ENCODE results near the gene TTC24. TPM values are rescaled to one million over a fixed set of nuclear protein-coding genes. Genes with fewer than 3 reads are reported as not detected.
"Not testable (repeated sequence)": the region's sequence is repeated elsewhere in the genome, so short reads cannot be mapped to it uniquely, and the experiment has no call there.

Gene TTC24
- polyA plus RNA-seq, 3 donors = 0.10 to 0.17 TPM; not detected in 1

GRCh38 chr1:156551869-156552268 lies 27.7 kb upstream of the TTC24 start:
- WGBS, 3 donors = 72 to 94% (median 84%) methylated on average over 6 of the region's 6 CpGs
- H3K27ac ChIP-seq (ENCODE audit: low read depth, low read length) = no peak overlapping the region

- 74 to 75% (median 75%) methylated on average over 5 of the region's 5 CpGs for WGBS, 3 donors
- H3K27ac ChIP-seq (ENCODE audit: low read depth, low read length) = no peak overlapping the region
These were observed 27.0 kb upstream of the TTC24 start for GRCh38 chr1:156552518-156552917.

- WGBS, 3 donors = 59 to 94% (median 63%) methylated on average over 4 of the region's 4 CpGs
- H3K27ac ChIP-seq (ENCODE audit: low read depth, low read length) = not testable (repeated sequence)
These were observed 26.6 kb upstream of the TTC24 start for GRCh38 chr1:156552937-156553336.

GRCh38 chr1:156553860-156554485 lies 25.6 kb upstream of the TTC24 start:
- no peak overlapping the region for H3K27ac ChIP-seq (ENCODE audit: low read depth, low read length)
- WGBS, 3 donors = 93 to 94% (median 94%) methylated on average over 6 of the region's 6 CpGs

- H3K27ac ChIP-seq (ENCODE audit: low read depth, low read length) = no peak overlapping the region
- 80 to 83% (median 80%) methylated on average over 8 of the region's 8 CpGs for WGBS, 3 donors
These were observed 24.6 kb upstream of the TTC24 start for GRCh38 chr1:156554971-156555370.

DNA sequence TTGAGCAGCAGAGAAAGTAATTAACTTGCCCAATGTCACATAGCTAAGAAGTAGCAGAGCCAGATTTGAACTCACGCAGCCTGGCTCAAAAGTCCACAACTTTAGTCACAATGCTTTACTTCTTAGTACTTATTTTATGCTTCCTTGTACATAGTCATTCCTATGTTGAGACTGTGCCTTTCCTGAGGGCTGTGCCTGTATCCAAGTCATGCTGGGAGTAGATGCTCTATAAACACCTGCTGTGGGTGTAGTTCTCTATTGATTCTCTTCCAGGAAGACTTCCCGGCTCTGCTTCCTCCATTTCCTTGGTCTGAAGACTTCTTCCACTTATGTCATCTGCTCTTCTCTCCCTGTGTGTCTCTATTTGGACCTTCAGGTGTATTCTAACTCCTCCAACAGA lies 23.8 kb upstream of the TTC24 start:
- WGBS, 3 donors = 69 to 90% (median 84%) methylated on average over 2 of the region's 2 CpGs
- no peak overlapping the region for H3K27ac ChIP-seq (ENCODE audit: low read depth, low read length)

- H3K27ac ChIP-seq (ENCODE audit: low read depth, low read length) = no peak overlapping the region
- WGBS, 3 donors = 83 to 86% (median 86%) methylated on average over 9 of the region's 9 CpGs
These were observed 23.2 kb upstream of the TTC24 start for GRCh38 chr1:156556354-156556753.

DNA sequence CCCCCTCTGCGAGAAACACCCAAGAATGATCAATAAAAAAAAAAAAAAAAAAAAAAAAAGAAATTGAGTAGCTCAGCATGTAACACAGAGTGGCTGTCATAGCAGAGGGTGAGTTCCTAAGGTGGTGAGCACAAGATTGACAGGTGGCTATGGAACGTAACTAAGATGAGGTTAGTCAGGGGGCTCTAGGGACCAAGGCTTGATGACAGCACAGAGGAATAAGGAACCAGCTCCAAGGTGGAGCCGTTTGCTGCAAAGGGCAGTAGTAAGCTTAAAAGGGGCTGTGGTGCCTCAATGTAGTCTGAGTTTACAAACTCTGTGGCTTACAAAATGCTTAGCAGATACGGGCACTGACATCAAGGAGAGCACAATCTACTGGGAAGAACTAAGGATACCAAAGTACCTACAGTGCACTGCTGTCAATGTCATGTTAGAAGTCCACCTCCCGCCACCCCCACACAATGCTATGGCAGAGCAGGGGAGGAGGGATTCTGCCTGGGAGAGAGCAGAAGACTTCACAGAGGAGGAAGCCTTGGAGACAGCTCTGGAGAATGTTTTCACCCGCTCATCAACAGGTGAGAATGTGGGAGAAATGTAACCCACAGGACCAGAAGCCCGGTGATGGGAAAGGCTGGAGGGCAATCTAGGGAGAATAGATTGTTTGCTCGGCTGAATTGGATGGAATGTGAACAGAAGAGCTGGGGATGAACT lies 20.3 kb upstream of the TTC24 start:
- no peak overlapping the region for H3K27ac ChIP-seq (ENCODE audit: low read depth, low read length)
- 84 to 94% (median 90%) methylated on average over 7 of the region's 8 CpGs for WGBS, 3 donors

DNA sequence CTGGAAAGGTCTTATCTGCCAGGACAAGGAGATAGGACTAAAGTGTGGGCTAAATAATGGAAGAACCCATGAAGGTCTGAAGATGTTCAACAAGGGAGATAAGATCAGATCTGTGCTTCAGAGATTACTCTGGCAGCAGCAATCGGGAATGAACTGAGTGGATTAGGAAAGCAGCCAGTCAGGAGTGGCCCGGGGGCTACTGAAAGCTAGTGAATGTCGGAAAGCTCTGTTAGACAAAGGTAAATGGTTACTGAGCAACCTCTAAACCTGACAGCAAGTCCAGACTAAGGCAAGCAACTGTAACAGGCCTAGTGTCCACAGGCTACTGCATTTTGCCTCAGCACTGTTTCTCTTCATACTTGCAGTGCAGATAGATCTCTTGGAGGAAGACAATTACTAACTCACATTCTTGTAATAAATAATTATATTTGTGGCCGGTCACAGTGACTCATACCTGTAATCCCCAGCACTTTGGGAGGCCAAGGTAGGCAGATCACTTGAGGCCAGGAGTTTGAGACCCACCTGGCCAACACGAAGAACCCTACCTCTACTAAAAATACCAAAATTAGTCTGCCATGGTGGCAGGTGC lies 19.6 kb upstream of the TTC24 start:
- H3K27ac ChIP-seq (ENCODE audit: low read depth, low read length) = no peak overlapping the region
- WGBS, 3 donors = 81 to 87% (median 82%) methylated on average over 5 of the region's 5 CpGs

DNA sequence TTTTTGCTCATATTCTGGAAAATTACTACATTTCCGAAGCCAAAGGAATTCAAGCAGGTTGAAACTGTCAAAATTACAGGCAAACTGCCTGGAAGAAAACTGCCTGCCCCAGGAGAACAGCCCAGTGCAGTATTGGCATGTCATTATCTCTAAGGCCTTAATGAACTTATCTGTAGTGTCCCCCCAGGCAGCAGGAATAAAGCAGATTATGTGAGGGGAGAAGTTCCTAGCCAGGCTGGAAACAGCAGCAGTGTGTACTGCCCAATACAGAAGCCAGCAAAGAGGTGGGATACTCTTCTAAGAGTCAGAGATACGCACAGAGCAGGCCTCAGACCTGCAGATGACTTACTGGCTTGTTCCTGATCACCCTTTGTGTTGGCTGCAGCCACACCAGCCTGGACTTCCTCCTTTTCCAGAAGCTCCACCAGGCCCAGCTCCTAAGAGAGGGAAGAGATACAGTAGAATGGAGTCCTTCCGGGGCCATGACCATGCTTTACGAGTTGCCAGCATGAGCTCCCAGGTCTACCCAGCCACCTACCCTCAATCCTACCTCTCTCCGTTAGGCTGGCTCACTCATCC lies 18.8 kb upstream of the TTC24 start:
- H3K27ac ChIP-seq (ENCODE audit: low read depth, low read length) = no peak overlapping the region
- 66 to 79% (median 76%) methylated on average over 5 of the region's 5 CpGs for WGBS, 3 donors

- no peak overlapping the region for H3K27ac ChIP-seq (ENCODE audit: low read depth, low read length)
- WGBS, 3 donors = 79 to 88% (median 87%) methylated on average over 2 of the region's 2 CpGs
These were observed 14.0 kb upstream of the TTC24 start for GRCh38 chr1:156565519-156565918.

- 85 to 88% (median 87%) methylated on average over 4 of the region's 4 CpGs for WGBS, 3 donors
These were observed 13.1 kb upstream of the TTC24 start for GRCh38 chr1:156566436-156566835.

DNA sequence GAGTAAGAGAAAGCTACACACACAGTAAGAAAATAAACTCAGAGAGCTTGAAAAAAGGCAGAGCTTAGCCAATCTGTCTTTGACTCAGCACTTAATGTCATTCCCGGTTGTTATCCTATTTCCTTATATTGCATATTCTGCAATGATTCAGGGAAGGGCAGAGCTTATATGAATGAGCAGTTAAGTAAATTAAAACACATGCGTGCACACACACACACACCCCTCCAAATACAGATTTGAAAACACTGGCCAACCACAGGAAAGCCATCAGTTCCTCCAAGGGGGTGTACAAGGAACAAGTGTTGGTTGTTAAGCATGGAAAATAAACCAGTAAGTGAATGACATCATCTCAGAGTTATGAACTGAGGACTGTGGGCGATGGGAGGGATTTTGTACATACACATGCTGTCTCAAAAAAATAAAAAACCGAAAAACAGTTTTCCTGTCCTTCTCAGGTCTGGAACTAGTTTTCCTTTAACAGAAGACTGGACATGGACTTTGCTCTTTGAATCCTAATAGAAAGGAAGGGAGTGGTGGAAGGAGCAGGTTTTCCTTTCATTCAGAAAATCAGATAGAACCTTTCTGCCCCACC lies 8.2 kb upstream of the TTC24 start:
- 16 to 19% (median 17%) methylated on average over 4 of the region's 4 CpGs for WGBS, 3 donors
- no peak overlapping the region for H3K27ac ChIP-seq (ENCODE audit: low read depth, low read length)

More at GRCh38 chr1:156566436-156566835, 13.1 kb upstream of the TTC24 start:
- H3K27ac ChIP-seq (ENCODE audit: low read depth, low read length) = no peak overlapping the region

DNA sequence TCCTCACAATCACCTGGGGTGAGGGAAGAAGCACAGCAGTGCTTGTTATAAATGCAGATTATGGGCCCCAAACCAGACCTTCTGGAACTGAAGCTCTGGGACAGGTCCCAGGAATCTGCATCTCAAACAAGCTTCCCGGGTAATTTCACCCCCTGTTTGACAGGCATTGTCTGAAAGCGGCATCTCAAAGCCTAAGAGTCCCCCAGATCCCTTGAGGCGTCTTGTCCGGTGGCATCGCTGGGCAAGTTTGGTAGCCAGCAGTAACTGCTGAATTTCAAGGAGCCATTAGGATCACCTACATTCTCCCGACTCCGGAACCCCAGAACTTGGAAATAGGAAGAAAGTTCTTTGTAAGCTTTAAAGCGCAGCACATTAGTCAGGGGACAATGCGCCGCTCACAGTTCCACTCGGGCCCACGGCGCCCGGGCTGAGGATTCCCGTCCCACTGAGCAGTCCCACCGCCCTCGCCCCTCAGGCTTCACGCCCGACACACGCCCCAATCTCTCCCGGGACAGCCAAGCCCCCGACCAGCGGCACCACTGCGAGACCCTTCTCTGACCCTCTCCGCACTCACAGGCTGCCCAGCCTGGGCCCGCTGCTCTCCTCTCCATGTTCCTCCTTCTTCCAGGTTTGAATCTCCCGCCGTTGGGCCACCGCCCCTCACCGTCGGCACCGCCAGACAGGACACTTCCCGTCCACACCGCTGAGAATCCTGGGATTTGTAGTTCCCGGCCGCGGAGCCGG lies 7.4 kb upstream of the TTC24 start, which contains the start of gene IQGAP3:
IQGAP3 (minus strand) TSS at position 647 of the 744 bp plus-strand sequence; CDS start at position 611, 36 bp downstream.
- no peak within 1 kb of the TSS for H3K27ac ChIP-seq (ENCODE audit: low read depth, low read length)
- 1 to 2% (median 1%) methylated on average over 38 of the region's 38 CpGs for WGBS, 3 donors

DNA sequence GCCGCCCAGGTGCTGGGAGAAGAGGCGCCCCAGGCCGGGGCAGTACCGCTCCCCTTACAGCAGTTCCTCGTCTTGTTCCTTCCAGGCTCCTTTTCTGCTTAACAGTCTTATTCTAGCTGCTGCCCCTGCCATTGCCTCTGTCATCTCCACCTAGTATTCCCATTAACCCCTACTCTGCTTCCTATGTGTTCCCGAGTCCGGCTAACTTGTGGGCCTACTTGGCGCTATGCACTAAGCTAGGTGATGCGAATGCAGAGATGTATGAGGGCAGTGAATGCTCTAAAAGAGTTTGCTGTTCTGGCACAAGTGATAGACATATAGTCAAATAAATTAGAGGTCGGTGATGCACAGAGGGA lies 6.9 kb upstream of the TTC24 start:
- 33 to 34% (median 33%) methylated on average over 10 of the region's 10 CpGs for WGBS, 3 donors
- no peak overlapping the region for H3K27ac ChIP-seq (ENCODE audit: low read depth, low read length)

DNA sequence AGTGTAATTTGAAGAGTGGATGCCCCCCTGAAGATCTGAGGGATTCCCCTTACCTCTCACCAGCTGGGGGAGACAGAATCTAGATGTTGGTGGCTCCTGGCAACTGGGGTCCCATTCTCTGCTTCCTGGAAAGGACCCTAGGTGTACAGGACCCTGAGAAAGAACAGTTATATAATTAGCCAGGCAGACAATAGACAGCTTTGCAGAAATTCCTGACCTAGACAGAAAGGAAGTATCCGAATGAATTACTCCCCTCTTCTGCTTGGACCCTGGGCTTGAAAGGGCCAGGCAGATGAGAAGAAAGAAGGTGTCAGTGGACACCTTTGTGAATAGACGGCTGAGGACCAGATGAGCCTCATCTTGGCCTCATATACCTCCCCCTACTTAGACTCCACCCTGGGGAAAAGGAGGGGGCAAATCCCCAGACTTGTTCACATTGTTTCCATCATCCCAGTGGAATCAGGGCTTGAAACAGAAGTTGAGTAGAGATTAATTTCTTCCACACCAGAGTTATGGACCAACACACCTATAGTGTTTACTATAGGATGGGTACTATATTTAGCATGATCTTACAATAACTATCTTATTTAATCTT lies 5.4 kb upstream of the TTC24 start:
- no peak overlapping the region for H3K27ac ChIP-seq (ENCODE audit: low read depth, low read length)
- 48 to 56% (median 54%) methylated on average over 2 of the region's 2 CpGs for WGBS, 3 donors

GRCh38 chr1:156577550-156577949 lies 2.0 kb upstream of the TTC24 start:
- H3K27ac ChIP-seq (ENCODE audit: low read depth, low read length) = no peak overlapping the region
- WGBS, 3 donors = 85 to 90% (median 88%) methylated on average over 3 of the region's 3 CpGs

DNA sequence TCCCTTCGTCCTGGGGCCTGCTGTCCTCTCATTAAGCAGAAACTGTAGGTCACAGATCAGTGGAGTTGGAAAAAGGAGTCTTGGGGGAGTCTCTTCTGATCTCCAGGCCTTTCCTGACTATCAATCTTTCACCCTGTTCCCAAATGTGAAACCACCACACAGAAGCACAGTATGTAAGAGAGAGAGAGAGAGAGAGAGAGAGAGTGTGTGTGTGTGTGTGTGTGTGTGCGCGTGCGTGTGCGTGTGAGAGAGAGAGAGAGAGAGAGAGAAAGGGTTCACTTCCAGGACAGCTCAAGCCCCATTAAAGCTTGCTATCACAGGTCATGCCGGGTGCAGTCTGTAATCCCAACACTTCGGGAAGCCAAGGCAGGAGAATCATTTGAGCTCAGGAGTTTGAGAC lies 1.5 kb upstream of the TTC24 start:
- H3K27ac ChIP-seq (ENCODE audit: low read depth, low read length) = no peak overlapping the region
- WGBS, 3 donors = 36 to 72% (median 60%) methylated on average over 3 to 6 of the region's 7 CpGs

All from adipose tissue (tissue), 3 donors.